Lower leg skin (tissue), 4 donors: ENCODE measurements around the gene GNB1L. TPM values are rescaled to one million over a fixed set of nuclear protein-coding genes. Genes with fewer than 3 reads are reported as not detected.

Experiments used
- DNase-seq, 2 donors: peaks; one replicate each; pipeline ENCODE4 v3.0.0-alpha.2; 2019; ENCODE audit warnings: low spot score in 2 of 2
- H3K4me3 ChIP-seq: fragments of 200-600 bp; sonication (generic); 2 replicates; pipeline ENCODE4 v1.5.1; 2017; ENCODE audit warnings: mild to moderate bottlenecking, low read depth; ENCODE audit not compliant: poor library complexity, severe bottlenecking
- POLR2A ChIP-seq, 2 donors: fragments of 450-650 bp; IDR thresholded peaks; one replicate each; pipeline ENCODE4 v1.6.1; 2016 to 2017; ENCODE audit warnings: antibody characterized with exemption in 2 of 2, mild to moderate bottlenecking in 1 of 2, moderate library complexity in 1 of 2
- WGBS, 2 donors: methylation state at CpG; one replicate each; pipeline ENCODE4 v1.1.5; 2018; 5-methylcytosine and 5-hydroxymethylcytosine counted together
- intact Hi-C: fragments of 100-400 bp; cut with DNase I; formaldehyde crosslinking; loops from one replicate; pipeline ENCODE4 v1.15.0; 2023; ENCODE audit warnings: low total_unique reads
- total RNA-seq, 4 donors: library from RNA; depleted of rRNA; stranded (reverse); fragments of >200 nt; gene quantifications; one replicate each; pipeline ENCODE4 v1.1.0, GENCODE V29; 2016
- TF ChIP-seq, protein P1 (sequence below), 3 donors: fragments of 450-650 bp; IDR thresholded peaks; one replicate each; pipeline ENCODE4 v1.5.1; 2016; ENCODE audit warnings: antibody characterized with exemption in 3 of 3, mild to moderate bottlenecking in 3 of 3, moderate library complexity in 2 of 3

The GNB1L gene
- total RNA-seq, 4 donors from 2014 or later, result 10.0 to 16.2 (median 11.2) TPM

DNA sequence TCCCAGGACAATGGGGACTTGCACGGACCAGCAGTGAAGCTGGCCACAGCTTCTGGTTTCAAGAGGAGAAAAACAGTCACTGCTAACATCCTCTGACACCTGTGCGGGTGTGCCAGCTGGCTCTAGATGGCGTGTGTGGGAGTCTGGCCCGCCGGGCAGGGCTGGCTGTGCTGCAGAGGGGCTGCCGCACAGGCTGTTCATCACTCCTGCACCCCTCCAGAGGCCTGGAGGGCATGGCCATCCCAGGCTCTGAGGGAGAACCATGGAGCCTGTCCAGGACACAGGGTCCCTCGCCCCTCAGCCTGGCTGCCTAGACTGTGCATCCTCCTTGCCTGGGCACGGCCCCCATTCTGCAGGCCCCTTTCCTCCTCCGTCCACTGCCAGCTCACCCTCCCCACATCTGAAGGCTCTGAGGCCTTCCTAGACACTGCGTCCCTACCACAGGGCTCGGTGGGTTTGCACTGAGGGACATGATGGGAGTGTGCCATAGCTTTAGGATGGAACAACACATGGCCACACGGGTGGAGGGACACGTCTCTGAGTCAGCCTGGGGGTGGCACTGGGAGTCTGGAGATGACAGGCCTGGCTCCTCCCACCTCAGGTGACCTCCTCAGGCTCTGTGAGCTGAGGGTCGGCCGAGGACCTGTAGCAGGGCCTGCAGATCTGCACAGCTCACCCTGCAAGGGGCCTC is 42.1 kb upstream of the GNB1L start:
- intact Hi-C loops, result no loop called here
- no peak for DNase-seq
- TF ChIP-seq POLR2A (IDR thresholded peaks at IDR 0.05), result no peak
- TF ChIP-seq, protein P1, sequence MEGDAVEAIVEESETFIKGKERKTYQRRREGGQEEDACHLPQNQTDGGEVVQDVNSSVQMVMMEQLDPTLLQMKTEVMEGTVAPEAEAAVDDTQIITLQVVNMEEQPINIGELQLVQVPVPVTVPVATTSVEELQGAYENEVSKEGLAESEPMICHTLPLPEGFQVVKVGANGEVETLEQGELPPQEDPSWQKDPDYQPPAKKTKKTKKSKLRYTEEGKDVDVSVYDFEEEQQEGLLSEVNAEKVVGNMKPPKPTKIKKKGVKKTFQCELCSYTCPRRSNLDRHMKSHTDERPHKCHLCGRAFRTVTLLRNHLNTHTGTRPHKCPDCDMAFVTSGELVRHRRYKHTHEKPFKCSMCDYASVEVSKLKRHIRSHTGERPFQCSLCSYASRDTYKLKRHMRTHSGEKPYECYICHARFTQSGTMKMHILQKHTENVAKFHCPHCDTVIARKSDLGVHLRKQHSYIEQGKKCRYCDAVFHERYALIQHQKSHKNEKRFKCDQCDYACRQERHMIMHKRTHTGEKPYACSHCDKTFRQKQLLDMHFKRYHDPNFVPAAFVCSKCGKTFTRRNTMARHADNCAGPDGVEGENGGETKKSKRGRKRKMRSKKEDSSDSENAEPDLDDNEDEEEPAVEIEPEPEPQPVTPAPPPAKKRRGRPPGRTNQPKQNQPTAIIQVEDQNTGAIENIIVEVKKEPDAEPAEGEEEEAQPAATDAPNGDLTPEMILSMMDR (IDR thresholded peaks at IDR 0.05), result no peak
- 70 to 84% methylated on average over 12 to 15 of the region's 15 CpGs for WGBS, 2 donors
- no peak overlapping the region for H3K4me3 ChIP-seq

DNA sequence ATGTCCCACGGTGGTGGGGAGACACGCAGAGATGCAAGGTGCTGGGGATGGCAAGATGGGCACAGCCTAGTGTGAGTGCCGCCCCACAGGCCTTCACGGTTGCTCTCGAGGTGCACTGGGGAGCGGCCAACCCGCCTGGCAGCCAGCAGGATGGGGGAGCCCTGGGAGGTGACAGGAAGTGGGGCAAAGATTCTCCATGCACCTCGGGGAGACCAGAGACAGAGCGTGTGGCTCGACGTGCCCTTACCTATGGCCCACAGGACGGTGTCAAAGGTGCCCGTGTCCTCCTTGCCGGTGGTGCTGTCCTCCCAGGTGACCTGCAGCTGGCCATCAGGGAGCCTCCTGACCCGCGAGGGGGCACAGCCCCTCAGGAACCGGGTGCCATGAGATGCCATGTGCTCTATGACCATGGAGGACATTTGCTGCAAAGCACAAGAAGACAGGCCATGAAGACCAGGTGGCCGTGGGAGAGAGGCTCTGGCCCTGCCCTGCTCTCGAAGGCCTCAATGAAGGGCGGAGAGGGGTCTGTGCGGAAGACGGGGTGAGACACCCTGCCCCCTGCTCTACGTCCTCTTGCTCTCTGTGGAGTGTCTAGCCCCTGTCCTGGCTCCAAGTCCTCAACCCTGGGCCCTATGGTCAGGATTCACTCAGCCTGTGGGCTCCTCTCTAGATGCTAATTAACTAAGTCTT is 40.6 kb upstream of the GNB1L start:
- intact Hi-C loops, result no loop called here
- no peak for DNase-seq
- TF ChIP-seq, protein P1 (IDR thresholded peaks at IDR 0.05), result no peak
- TF ChIP-seq POLR2A (IDR thresholded peaks at IDR 0.05), result no peak
- H3K4me3 ChIP-seq, result no peak overlapping the region
- 90 to 92% methylated on average over 17 to 23 of the region's 23 CpGs for WGBS, 2 donors

GRCh38 chr22:19893363-19893762 is 38.7 kb upstream of the GNB1L start:
- WGBS, 2 donors, result 93% methylated on average over 15 of the region's 15 CpGs
- H3K4me3 ChIP-seq, result no peak overlapping the region
- TF ChIP-seq POLR2A (IDR thresholded peaks at IDR 0.05), result no peak
- TF ChIP-seq, protein P1 (IDR thresholded peaks at IDR 0.05), result no peak
- DNase-seq, result no peak
- intact Hi-C loops, result no loop called here

- no peak for TF ChIP-seq POLR2A (IDR thresholded peaks at IDR 0.05)
- TF ChIP-seq, protein P1 (IDR thresholded peaks at IDR 0.05), result no peak
- WGBS, 2 donors, result 89 to 91% methylated on average over 13 of the region's 13 CpGs
- intact Hi-C loops, result no loop called here
- H3K4me3 ChIP-seq, result no peak overlapping the region
- DNase-seq, result no peak
These were observed 38.3 kb upstream of the GNB1L start for GRCh38 chr22:19892925-19893324.

- DNase-seq, result no peak
- TF ChIP-seq, protein P1 (IDR thresholded peaks at IDR 0.05), result no peak
- TF ChIP-seq POLR2A (IDR thresholded peaks at IDR 0.05), result no peak
- intact Hi-C loops, result no loop called here
- WGBS, 2 donors, result 38 to 46% methylated on average over 24 of the region's 24 CpGs
- H3K4me3 ChIP-seq, result no peak overlapping the region
These were observed 37.7 kb upstream of the GNB1L start for GRCh38 chr22:19892257-19892879.
